Lower lobe of right lung (tissue), 2 donors: ENCODE results near the gene EPHX1. TPM values are rescaled to one million over a fixed set of nuclear protein-coding genes. Genes with fewer than 3 reads are reported as not detected.

Source experiments
- ATAC-seq, 2 donors: fragments of 200-7000 bp; cut with Tn5 transposase; one replicate each; pipeline ENCODE4 v1.9.1; 2020 to 2022; ENCODE audit warnings: mild to moderate bottlenecking in 2 of 2, moderate library complexity in 2 of 2
- DNase-seq: peaks from one replicate; pipeline ENCODE4 v3.0.0-alpha.2; 2020
- H3K27ac ChIP-seq: fragments of 200-600 bp; one replicate; pipeline ENCODE4 v1.8.0; 2022
- H3K27me3 ChIP-seq: fragments of 200-600 bp; one replicate; pipeline ENCODE4 v1.8.0; 2022; ENCODE audit warnings: low read depth
- H3K36me3 ChIP-seq: fragments of 200-600 bp; one replicate; pipeline ENCODE4 v1.8.0; 2022; ENCODE audit warnings: mild to moderate bottlenecking
- H3K4me1 ChIP-seq: fragments of 200-600 bp; one replicate; pipeline ENCODE4 v1.8.0; 2022
- H3K4me3 ChIP-seq: fragments of 200-600 bp; one replicate; pipeline ENCODE4 v1.8.0; 2022; ENCODE audit warnings: mild to moderate bottlenecking
- H3K9me3 ChIP-seq: fragments of 200-600 bp; one replicate; pipeline ENCODE4 v1.8.0; 2022
- intact Hi-C: fragments of 100-400 bp; cut with DNase I; formaldehyde crosslinking; loops from one replicate; pipeline ENCODE4 v1.11.0; 2022
- total RNA-seq: library from RNA; stranded (reverse); fragmentation: NEBNext Ultra II Directional; extraction: Animal tissue kit (Norgen Biotek cat#: 25700); gene quantifications from one replicate; pipeline ENCODE4 v1.2.1, GENCODE V29; 2021
- TF ChIP-seq, protein P1 (sequence below): fragments of 200-600 bp; IDR thresholded peaks from one replicate; pipeline ENCODE4 v1.8.0; 2022; ENCODE audit warnings: antibody characterized with exemption, mild to moderate bottlenecking
- donor health status: DM: no; HTN: yes; CAD: no; lungs with severe emphysema.

EPHX1 gene
- total RNA-seq, 1 donor from 2014 or later, result 233 TPM

DNA sequence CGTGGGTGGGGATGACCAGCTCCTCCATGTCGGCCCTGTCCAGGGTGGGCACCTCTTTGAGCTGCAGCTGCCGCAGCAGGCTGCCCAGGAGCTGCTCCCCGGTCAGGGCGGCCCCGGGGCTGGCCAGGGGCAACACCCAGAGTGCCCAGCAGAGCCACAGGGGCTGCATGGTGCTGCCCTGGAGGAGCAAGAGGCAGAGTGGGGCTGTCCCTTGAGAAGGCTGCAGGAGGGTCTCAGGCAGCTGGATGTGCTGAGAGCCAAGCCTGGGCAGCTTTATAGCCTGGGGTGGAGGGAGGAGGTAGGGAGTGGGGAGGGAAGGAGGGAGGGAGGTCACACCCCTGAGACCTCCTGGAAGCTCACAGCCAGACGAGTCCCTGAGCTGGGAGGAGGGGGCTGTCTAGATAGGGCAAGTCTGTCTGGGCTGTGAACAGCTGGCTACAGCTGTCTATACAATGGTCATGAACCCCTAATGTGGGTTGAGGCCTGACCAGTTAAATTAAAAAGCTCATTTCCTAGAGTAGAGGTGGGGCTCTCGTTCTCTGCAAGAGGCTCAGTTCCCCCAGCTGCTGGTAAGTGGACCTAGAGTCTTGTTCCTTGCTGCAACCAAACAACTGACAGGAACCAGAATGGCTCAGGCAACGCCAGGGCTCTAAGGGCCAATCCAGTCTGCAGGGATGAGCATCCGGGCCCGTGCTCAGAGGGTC lies 79.1 kb downstream of the EPHX1 start, which contains the start of gene LEFTY1:
Gene LEFTY1 (minus strand): TSS at position 249 of the 704 bp plus-strand sequence. CDS start 80 bp downstream, at position 169.
- H3K27ac ChIP-seq, result no peak within 1 kb of the TSS
- H3K36me3 ChIP-seq, result no peaks in the 10 kb centered on the region
- no peaks in the 10 kb centered on the region for H3K27me3 ChIP-seq
- TF ChIP-seq, protein P1, sequence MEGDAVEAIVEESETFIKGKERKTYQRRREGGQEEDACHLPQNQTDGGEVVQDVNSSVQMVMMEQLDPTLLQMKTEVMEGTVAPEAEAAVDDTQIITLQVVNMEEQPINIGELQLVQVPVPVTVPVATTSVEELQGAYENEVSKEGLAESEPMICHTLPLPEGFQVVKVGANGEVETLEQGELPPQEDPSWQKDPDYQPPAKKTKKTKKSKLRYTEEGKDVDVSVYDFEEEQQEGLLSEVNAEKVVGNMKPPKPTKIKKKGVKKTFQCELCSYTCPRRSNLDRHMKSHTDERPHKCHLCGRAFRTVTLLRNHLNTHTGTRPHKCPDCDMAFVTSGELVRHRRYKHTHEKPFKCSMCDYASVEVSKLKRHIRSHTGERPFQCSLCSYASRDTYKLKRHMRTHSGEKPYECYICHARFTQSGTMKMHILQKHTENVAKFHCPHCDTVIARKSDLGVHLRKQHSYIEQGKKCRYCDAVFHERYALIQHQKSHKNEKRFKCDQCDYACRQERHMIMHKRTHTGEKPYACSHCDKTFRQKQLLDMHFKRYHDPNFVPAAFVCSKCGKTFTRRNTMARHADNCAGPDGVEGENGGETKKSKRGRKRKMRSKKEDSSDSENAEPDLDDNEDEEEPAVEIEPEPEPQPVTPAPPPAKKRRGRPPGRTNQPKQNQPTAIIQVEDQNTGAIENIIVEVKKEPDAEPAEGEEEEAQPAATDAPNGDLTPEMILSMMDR, result no peak
- H3K4me1 ChIP-seq, result no peaks in the 10 kb centered on the region
- ATAC-seq (peak in 1 of 2 donors; percentile 29), DNase-seq (peak; percentile 34)
- no peaks in the 10 kb centered on the region for H3K9me3 ChIP-seq
- H3K4me3 ChIP-seq, result no peak within 1 kb of the TSS
- intact Hi-C loops, result no loop called here

DNA sequence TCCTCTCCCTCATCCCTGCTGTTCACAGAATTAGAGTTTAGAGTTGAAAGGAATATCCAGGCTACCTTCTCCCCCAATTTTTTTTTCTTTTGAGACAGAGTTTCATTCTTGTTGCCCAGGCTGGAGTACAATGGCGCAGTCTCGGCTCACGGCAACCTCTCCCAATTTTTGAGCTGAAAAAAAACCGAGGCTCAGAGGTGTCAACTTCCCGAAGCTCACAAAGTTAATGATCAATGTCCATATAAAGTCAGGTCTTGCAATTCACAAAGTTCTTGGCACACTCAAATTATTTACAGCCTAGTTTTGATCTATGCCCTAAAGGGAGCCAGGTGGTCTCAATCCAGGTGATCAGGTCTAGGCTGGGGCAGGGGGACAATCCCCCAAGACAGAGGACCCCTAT lies 79.8 kb downstream of the EPHX1 start:
- TF ChIP-seq, protein P1, result no peak
- H3K4me1 ChIP-seq, result no peaks in the 10 kb centered on the region
- no peak overlapping the region for H3K27ac ChIP-seq
- no peak overlapping the region for H3K4me3 ChIP-seq
- H3K27me3 ChIP-seq, result no peaks in the 10 kb centered on the region
- intact Hi-C loops, result no loop called here
- no peaks in the 10 kb centered on the region for H3K36me3 ChIP-seq
- ATAC-seq, result no peak
- H3K9me3 ChIP-seq, result no peaks in the 10 kb centered on the region
- no peak for DNase-seq

GRCh38 chr1:225890346-225891228 lies 80.7 kb downstream of the EPHX1 start:
- Histone ChIP-seq H3K36me3 (no peaks in the 10 kb centered on the region), H3K27me3 (no peaks in the 10 kb centered on the region), H3K4me3 (no peak overlapping the region), H3K9me3 (no peaks in the 10 kb centered on the region), H3K27ac (no peak overlapping the region), H3K4me1 (no peaks in the 10 kb centered on the region)
- DNase-seq (no peak), ATAC-seq (peak in 1 of 2 donors; percentile 12)
- TF ChIP-seq, protein P1, result no peak
- intact Hi-C loops, result no loop called here

DNA sequence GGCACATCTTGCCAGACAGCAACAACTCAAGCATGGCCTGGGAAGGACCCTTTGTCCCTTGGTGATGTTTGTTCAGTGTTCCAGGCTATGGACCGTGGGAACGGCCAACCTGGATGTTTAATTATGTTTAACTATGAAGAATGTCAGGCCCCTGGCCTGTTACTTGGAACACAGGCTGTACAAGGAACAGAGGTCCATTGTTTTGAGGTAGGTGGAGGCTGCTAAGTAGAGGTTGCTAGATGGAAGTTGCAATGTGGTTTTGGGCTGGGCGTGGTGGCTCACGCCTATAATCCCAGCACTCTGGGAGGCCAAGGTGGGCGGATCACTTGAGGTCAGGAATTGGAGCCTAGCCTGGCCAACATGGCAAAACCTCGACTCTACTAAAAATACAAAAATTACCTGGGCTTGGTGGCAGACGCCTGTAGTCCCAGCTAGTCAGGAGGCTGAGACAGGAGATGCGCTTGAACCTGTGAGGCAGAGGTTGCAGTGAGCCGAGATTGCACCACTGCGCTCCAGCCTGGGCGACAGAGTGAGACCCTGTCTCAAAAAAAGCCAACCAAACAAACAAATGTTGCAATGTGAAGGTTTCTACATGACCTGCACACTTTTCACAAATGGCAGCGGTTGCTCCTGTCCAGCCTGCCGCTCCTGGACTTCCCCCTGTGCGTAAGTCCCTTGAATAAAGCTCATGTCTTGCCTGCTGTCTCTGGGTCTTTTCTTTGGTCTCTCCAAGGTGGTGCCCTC lies 81.5 kb downstream of the EPHX1 start:
- TF ChIP-seq, protein P1, result no peak
- H3K4me1 ChIP-seq, result no peaks in the 10 kb centered on the region
- H3K27me3 ChIP-seq, result no peaks in the 10 kb centered on the region
- ATAC-seq (no peak), DNase-seq (peak; percentile 25)
- no peaks in the 10 kb centered on the region for H3K9me3 ChIP-seq
- intact Hi-C loops, result no loop called here
- no peaks in the 10 kb centered on the region for H3K36me3 ChIP-seq
- H3K4me3 ChIP-seq, result no peak overlapping the region
- no peak overlapping the region for H3K27ac ChIP-seq

DNA sequence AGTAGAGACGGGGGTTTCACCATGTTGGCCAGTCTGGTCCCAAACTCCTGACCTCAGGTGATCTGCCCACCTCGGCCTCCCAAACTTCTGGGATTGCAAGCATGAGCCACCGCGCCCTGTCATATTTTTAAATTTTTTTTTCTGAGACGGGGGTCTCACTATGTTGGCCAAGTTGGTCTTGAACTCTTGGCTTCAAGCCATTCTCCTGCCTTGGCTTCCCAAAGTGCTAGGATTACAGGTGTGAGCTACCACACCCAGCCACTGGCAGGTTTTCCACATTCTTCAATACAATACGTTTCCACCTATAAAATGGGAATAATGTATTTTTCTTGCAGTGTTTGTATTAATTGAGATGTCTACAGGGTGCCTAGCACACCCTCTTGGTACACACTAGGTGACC lies 82.4 kb downstream of the EPHX1 start:
- intact Hi-C loops, result no loop called here
- Histone ChIP-seq H3K9me3 (no peaks in the 10 kb centered on the region), H3K36me3 (no peaks in the 10 kb centered on the region), H3K27ac (no peak overlapping the region), H3K27me3 (no peaks in the 10 kb centered on the region), H3K4me1 (peaks cover 8% of the 10 kb centered on the region), H3K4me3 (no peak overlapping the region)
- TF ChIP-seq, protein P1, result no peak
- ATAC-seq (no peak), DNase-seq (no peak)
